B cell (primary cell): ENCODE measurements around the gene RHBDF1. TPM values are rescaled to one million over a fixed set of nuclear protein-coding genes. Genes with fewer than 3 reads are reported as not detected.
A peak's percentile ranks its signal among the peaks of the same experiment; 100 is the strongest.

ENCODE experiments used
- ATAC-seq: fragments of 200-7000 bp; cut with Tn5 transposase; one replicate; pipeline ENCODE4 v1.10.0; 2021; ENCODE audit warnings: low read depth, mild to moderate bottlenecking, moderate number of reproducible peaks, moderate library complexity
- CTCF ChIA-PET: fragments of 350-600 bp; sonication (Branson Sonifier 250); formaldehyde crosslinking; loops from one replicate; lab custom pipeline; 2021; ENCODE audit warnings: antibody characterized with exemption, inconsistent platforms; lab: Charles Lee
- POLR2A ChIA-PET: fragments of 350-600 bp; sonication (Branson Sonifier 250); formaldehyde crosslinking; loops from one replicate; lab custom pipeline; 2021; ENCODE audit warnings: antibody characterized with exemption; lab: Charles Lee
- DNase-seq: peaks from one replicate; pipeline ENCODE4 v3.0.0; 2013
- H2AFZ ChIP-seq: 2 replicates; pipeline ENCODE4 v1.6.1; 2012; ENCODE audit warnings: mild to moderate bottlenecking, low read depth, low read length; ENCODE audit not compliant: insufficient read depth, poor library complexity, severe bottlenecking
- H3K27ac ChIP-seq, 2 donors: 1 replicate in 1 of 2; 2 replicates in 1 of 2; pipeline ENCODE4 v1.5.1; 2012 to 2013; ENCODE audit warnings: low read length in 2 of 2, mild to moderate bottlenecking in 2 of 2, moderate library complexity in 1 of 2
- H3K27me3 ChIP-seq, 4 experiments: fragments of 200-600 bp in 1 of 4; sonication (generic) in 1 of 4; replicated peaks in 1 of 4; 1 replicate in 2 of 4; 2 replicates in 2 of 4; pipeline versions ENCODE4 v1.6.1 to v1.7.0; 2013 to 2016; ENCODE audit warnings: low read length in 3 of 4, mild to moderate bottlenecking in 2 of 4, mixed read lengths in 1 of 4, moderate library complexity in 1 of 4; ENCODE audit not compliant: insufficient read depth in 4 of 4, control insufficient read depth in 3 of 4; ENCODE audit errors: control extremely low read depth in 1 of 4
- H3K36me3 ChIP-seq, 2 experiments: replicated peaks in 1 of 2; 1 replicate in 1 of 2; 2 replicates in 1 of 2; pipeline versions ENCODE4 v1.6.1 to v1.7.1; 2013; ENCODE audit warnings: low read length in 1 of 2; ENCODE audit not compliant: insufficient read depth in 2 of 2, control insufficient read depth in 1 of 2; ENCODE audit errors: control extremely low read depth in 1 of 2, extremely low read depth in 1 of 2
- H3K4me1 ChIP-seq, 2 donors: fragments of 200-600 bp in 1 of 2; sonication (generic) in 1 of 2; 1 replicate in 1 of 2; 2 replicates in 1 of 2; pipeline versions ENCODE4 v1.5.1 to v1.6.1; 2013 to 2017; ENCODE audit warnings: low read length in 2 of 2; ENCODE audit not compliant: control insufficient read depth in 2 of 2, insufficient read depth in 2 of 2
- H3K4me2 ChIP-seq: replicated peaks from 2 replicates; pipeline ENCODE3; 2012; ENCODE audit warnings: mild to moderate bottlenecking, low read depth, low read length; ENCODE audit not compliant: poor library complexity, severe bottlenecking
- H3K4me3 ChIP-seq, 5 experiments: fragments of 200-600 bp in 1 of 5; sonication (generic) in 1 of 5; 1 replicate in 3 of 5; 2 replicates in 2 of 5; pipeline versions ENCODE4 v1.5.1 to v1.7.0; 2011 to 2016; ENCODE audit warnings: low read length in 4 of 5, mild to moderate bottlenecking in 4 of 5, low read depth in 2 of 5, control low read depth in 1 of 5, moderate library complexity in 1 of 5; ENCODE audit not compliant: insufficient read depth in 1 of 5; ENCODE audit errors: control extremely low read depth in 1 of 5, extremely low read depth in 1 of 5
- H3K79me2 ChIP-seq: fragments of 200-600 bp; sonication (generic); one replicate; pipeline ENCODE4 v1.6.0; 2016; ENCODE audit warnings: low read length; ENCODE audit not compliant: control insufficient read depth, insufficient read depth
- H3K9ac ChIP-seq: fragments of 200-600 bp; sonication (generic); 2 replicates; pipeline ENCODE4 v1.6.1; 2017; ENCODE audit warnings: mild to moderate bottlenecking, low read length, moderate library complexity
- H3K9me3 ChIP-seq, 3 donors: one replicate each; pipeline versions ENCODE4 v1.6.1 to v1.7.1; 2013; ENCODE audit warnings: low read length in 2 of 3; ENCODE audit not compliant: control insufficient read depth in 2 of 3, insufficient read depth in 1 of 3; ENCODE audit errors: control extremely low read depth in 1 of 3
- H4K20me1 ChIP-seq: 2 replicates; pipeline ENCODE4 v1.6.0; 2012; ENCODE audit warnings: mild to moderate bottlenecking, low read length; ENCODE audit not compliant: insufficient read depth, control insufficient read depth, poor library complexity, severe bottlenecking
- H3K27ac Mint-ChIP-seq: one replicate; pipeline ENCODE4 v1.8.0; 2021; ENCODE audit warnings: mixed read lengths
- H3K27me3 Mint-ChIP-seq: one replicate; pipeline ENCODE4 v1.8.0; 2021; ENCODE audit warnings: mixed read lengths
- H3K4me1 Mint-ChIP-seq: one replicate; pipeline ENCODE4 v1.8.0; 2021; ENCODE audit warnings: mixed read lengths
- H3K4me3 Mint-ChIP-seq: one replicate; pipeline ENCODE4 v1.8.0; 2021; ENCODE audit warnings: mixed read lengths
- H3K9me3 Mint-ChIP-seq: one replicate; pipeline ENCODE4 v1.8.0; 2022; ENCODE audit warnings: mixed read lengths; ENCODE audit not compliant: insufficient read depth
- EZH2 ChIP-seq: IDR thresholded peaks from 2 replicates; pipeline ENCODE4 v1.6.1; 2012; ENCODE audit warnings: borderline replicate concordance, low read depth, mild to moderate bottlenecking, moderate library complexity, low read length; ENCODE audit not compliant: insufficient read depth, poor library complexity, severe bottlenecking
- WGBS: methylation state at CpG from one replicate; pipeline ENCODE4 v1.1.5; 2013; ENCODE audit warnings: missing lambda C conversion rate; ENCODE audit not compliant: insufficient coverage; 5-methylcytosine and 5-hydroxymethylcytosine counted together
- intact Hi-C: fragments of 100-400 bp; cut with micrococcal nuclease; formaldehyde crosslinking; loops from one replicate; pipeline ENCODE4 v1.10.0; 2022
- polyA plus RNA-seq: library from polyadenylated mRNA; depleted of rRNA; stranded (reverse); fragments of >200 nt; gene quantifications from 2 replicates; pipeline ENCODE4 v1.2.3, GENCODE V29; 2012
- total RNA-seq, 2 donors: library from RNA; stranded (reverse); fragments of 120-200 nt in 1 of 2; gene quantifications; 1 replicate in 1 of 2; 2 replicates in 1 of 2; pipeline versions ENCODE4 v1.2.3 to v1.2.4, GENCODE V29; 2013 to 2022
- TF ChIP-seq, protein P1 (sequence below): fragments of 200-600 bp; IDR thresholded peaks from one replicate; pipeline ENCODE4 v1.8.0; 2022; ENCODE audit warnings: antibody characterized with exemption, mild to moderate bottlenecking

The RHBDF1 gene
- total and polyA plus RNA-seq, 2 donors (not counting 1 experiment from before 2014, with no cell fraction given): 0.42 to 0.76 TPM

DNA sequence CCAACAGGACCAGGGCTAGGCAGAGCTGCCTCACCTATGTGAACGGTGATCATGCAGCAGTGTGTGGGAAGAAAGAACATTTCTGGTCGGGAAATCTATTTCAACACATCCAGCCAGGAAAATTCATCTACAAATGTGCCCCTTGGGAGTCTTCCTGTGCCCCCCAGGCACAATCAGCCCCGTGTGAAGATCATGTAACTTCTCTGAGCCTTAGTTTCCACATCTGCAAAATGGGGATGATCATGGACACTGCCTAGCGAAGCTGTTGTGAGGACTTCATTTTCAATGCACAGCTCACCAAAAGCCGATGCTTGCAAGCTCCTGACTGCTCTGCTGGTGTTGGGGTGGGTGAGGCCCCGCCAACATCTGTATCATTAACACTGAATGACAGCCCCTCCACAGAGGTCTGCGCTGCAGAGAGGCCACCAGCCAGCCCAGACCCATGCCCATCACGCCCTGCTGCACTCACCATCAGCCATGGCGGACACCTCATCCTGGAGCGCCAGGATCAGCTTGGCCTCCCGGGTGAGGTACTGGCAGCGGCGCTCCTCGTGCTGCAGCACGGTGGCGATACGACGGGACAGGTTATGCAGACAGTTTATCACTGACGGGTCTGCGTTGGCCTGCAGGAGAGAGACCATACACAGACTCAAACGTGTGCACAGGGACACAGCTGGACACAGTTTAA lies 39.9 kb upstream of the RHBDF1 start:
- H3K79me2 ChIP-seq: no peaks in the 10 kb centered on the region
- Mint-ChIP-seq H3K27me3 (no peaks in the 10 kb centered on the region), H3K4me3 (no peak overlapping the region), H3K9me3 (no peaks in the 10 kb centered on the region), H3K4me1 (no peaks in the 10 kb centered on the region), H3K27ac (no peak overlapping the region)
- H2AFZ ChIP-seq: no peak overlapping the region
- H3K27ac ChIP-seq: no peak overlapping the region
- intact Hi-C loops: no loop called here
- TF ChIP-seq, protein P1, sequence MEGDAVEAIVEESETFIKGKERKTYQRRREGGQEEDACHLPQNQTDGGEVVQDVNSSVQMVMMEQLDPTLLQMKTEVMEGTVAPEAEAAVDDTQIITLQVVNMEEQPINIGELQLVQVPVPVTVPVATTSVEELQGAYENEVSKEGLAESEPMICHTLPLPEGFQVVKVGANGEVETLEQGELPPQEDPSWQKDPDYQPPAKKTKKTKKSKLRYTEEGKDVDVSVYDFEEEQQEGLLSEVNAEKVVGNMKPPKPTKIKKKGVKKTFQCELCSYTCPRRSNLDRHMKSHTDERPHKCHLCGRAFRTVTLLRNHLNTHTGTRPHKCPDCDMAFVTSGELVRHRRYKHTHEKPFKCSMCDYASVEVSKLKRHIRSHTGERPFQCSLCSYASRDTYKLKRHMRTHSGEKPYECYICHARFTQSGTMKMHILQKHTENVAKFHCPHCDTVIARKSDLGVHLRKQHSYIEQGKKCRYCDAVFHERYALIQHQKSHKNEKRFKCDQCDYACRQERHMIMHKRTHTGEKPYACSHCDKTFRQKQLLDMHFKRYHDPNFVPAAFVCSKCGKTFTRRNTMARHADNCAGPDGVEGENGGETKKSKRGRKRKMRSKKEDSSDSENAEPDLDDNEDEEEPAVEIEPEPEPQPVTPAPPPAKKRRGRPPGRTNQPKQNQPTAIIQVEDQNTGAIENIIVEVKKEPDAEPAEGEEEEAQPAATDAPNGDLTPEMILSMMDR: no peak
- TF ChIP-seq EZH2: no peak
- no peaks in the 10 kb centered on the region for H3K9me3 ChIP-seq
- no peak overlapping the region for H3K4me2 ChIP-seq
- no peak overlapping the region for H3K4me3 ChIP-seq
- H3K9ac ChIP-seq: no peak overlapping the region
- H3K27me3 ChIP-seq: no peaks in the 10 kb centered on the region
- H3K4me1 ChIP-seq: no peaks in the 10 kb centered on the region
- H3K36me3 ChIP-seq: peaks cover 4 to 29% of the 10 kb centered on the region in 2 experiments
- ATAC-seq (no peak), DNase-seq (no peak)
- POLR2A ChIA-PET: no interaction called here
- CTCF ChIA-PET: no interaction called here
- WGBS: 98% methylated on average over 19 of the region's 21 CpGs
- H4K20me1 ChIP-seq: no peaks in the 10 kb centered on the region

DNA sequence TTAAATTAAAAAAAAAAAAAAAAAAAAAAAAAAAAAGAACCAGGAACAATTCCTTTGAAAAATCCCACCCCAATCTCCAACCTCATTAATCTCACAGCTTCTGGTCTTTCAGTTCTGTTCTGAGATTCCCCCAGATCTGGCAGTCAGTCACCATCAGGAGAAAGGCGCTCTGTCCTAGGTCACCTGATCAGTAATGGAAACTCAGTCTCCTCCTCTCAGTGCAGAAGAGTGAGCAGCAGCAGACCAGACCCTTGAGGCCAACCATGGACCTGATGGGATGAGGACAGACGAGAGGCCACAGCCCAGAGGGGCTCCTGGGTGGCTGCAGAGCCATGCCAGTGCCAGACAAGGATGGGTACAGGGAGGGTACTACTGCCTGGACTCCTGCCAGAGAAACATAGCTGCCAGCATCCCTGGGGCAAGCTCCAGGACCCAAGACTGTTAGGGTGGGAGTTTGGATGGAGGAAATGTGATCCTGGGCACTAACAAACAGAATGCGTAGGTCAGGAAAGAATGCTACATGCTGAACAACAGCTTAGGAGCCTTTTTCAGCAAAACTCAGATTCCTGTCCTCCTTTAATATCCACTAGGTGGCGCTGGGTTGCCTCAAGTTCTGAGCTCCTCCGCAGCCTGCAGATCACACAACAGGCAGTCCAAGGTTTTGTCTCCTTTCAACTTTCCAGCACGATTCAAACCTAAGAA lies 34.3 kb upstream of the RHBDF1 start:
- Mint-ChIP-seq H3K9me3 (no peaks in the 10 kb centered on the region), H3K4me3 (no peak overlapping the region), H3K4me1 (peaks cover 3% of the 10 kb centered on the region), H3K27ac (no peak overlapping the region), H3K27me3 (no peaks in the 10 kb centered on the region)
- no peak overlapping the region for H3K4me3 ChIP-seq
- peaks cover 0 to 3% of the 10 kb centered on the region in 2 donors for H3K4me1 ChIP-seq
- H3K27me3 ChIP-seq: no peaks in the 10 kb centered on the region
- no peak overlapping the region for H3K27ac ChIP-seq
- ChIA-PET CTCF (interaction anchor here (0.6 to 5.5 kb wide), 39 partner anchors 9 to 393 kb away, joined by 3 to 63 read pairs (median 4); partner anchors contain the start of genes AXIN1, FAM234A, HBQ1 and POLR3K), POLR2A (no interaction called here)
- ATAC-seq (peak; percentile 74), DNase-seq (peak; percentile 78)
- H2AFZ ChIP-seq: no peak overlapping the region
- WGBS: 45% methylated on average over 6 of the region's 6 CpGs
- no peaks in the 10 kb centered on the region for H3K79me2 ChIP-seq
- H3K36me3 ChIP-seq: peaks cover 4 to 24% of the 10 kb centered on the region in 2 experiments
- intact Hi-C loops: loop anchor here (1.0 kb wide), 2 partner anchors 75 to 256 kb away; no protein-coding TSS in a partner anchor
- no peak overlapping the region for H3K9ac ChIP-seq
- no peaks in the 10 kb centered on the region for H3K9me3 ChIP-seq
- peaks cover 4% of the 10 kb centered on the region for H4K20me1 ChIP-seq
- H3K4me2 ChIP-seq: no peak overlapping the region
- TF ChIP-seq, protein P1: peak; percentile 82
- no peak for TF ChIP-seq EZH2
